ENCODE measurements around the gene ARHGAP28. TPM values are rescaled to one million over a fixed set of nuclear protein-coding genes. Genes with fewer than 3 reads are reported as not detected.

ARHGAP28 gene
- total RNA-seq, 1 experiment from 2014 or later = not detected

- no peak for TF ChIP-seq EZH2 (IDR thresholded peaks at IDR 0.05; ENCODE audit: borderline replicate concordance, low read depth, low read length, poor library complexity, severe bottlenecking)
- no peak for TF ChIP-seq CTCF (conservative IDR thresholded peaks at IDR 0.05; ENCODE audit: low read depth, low read length)
- H3K27ac ChIP-seq (ENCODE audit: low read depth, low read length, poor library complexity, severe bottlenecking) = no peak overlapping the region
- CTCF ChIA-PET = no interaction called here
Observed at GRCh38 chr18:6947338-6948030, 218.0 kb downstream of the ARHGAP28 start.

GRCh38 chr18:6948281-6949055 lies 219.0 kb downstream of the ARHGAP28 start:
- H3K9me3 ChIP-seq (ENCODE audit: low read depth, low read length, poor library complexity, severe bottlenecking) = no peaks in the 10 kb centered on the region
- TF ChIP-seq CTCF (conservative IDR thresholded peaks at IDR 0.05; ENCODE audit: low read depth, low read length) (no peak), EZH2 (IDR thresholded peaks at IDR 0.05; ENCODE audit: borderline replicate concordance, low read depth, low read length, poor library complexity, severe bottlenecking) (no peak)
- no peaks in the 10 kb centered on the region for H3K27me3 ChIP-seq (replicated peaks; ENCODE audit: insufficient read depth, low read depth, low read length, poor library complexity)
- ChIA-PET POLR2A (ENCODE audit: low non-redundant PET) (no interaction called here), CTCF (no interaction called here)
- H3K4me3 ChIP-seq (ENCODE audit: low read depth, low read length, poor library complexity, severe bottlenecking) = no peak overlapping the region
- no peaks in the 10 kb centered on the region for H3K36me3 ChIP-seq (ENCODE audit: insufficient read depth, low read length, poor library complexity, severe bottlenecking)
- no peak for DNase-seq (ENCODE audit: low spot score)
- H3K4me1 ChIP-seq (ENCODE audit: insufficient read depth, low read length, poor library complexity, severe bottlenecking) = no peaks in the 10 kb centered on the region
- intact Hi-C loops (cut with micrococcal nuclease; ENCODE audit: unreplicated experiment) = no loop called here
- H3K27ac ChIP-seq (ENCODE audit: low read depth, low read length, poor library complexity, severe bottlenecking) = no peak overlapping the region
- no TSS peak for BruUV-seq (replicated peaks)

More at GRCh38 chr18:6947338-6948030, 218.0 kb downstream of the ARHGAP28 start:
- Histone ChIP-seq H3K36me3 (ENCODE audit: insufficient read depth, low read length, poor library complexity, severe bottlenecking) (no peaks in the 10 kb centered on the region), H3K4me1 (ENCODE audit: insufficient read depth, low read length, poor library complexity, severe bottlenecking) (no peaks in the 10 kb centered on the region), H3K27me3 (replicated peaks; ENCODE audit: insufficient read depth, low read depth, low read length, poor library complexity) (no peaks in the 10 kb centered on the region), H3K9me3 (ENCODE audit: low read depth, low read length, poor library complexity, severe bottlenecking) (no peaks in the 10 kb centered on the region), H3K4me3 (ENCODE audit: low read depth, low read length, poor library complexity, severe bottlenecking) (no peak overlapping the region)
- POLR2A ChIA-PET (ENCODE audit: low non-redundant PET) = no interaction called here
- intact Hi-C loops (cut with micrococcal nuclease; ENCODE audit: unreplicated experiment) = no loop called here
- no peak for DNase-seq (ENCODE audit: low spot score)
- no TSS peak for BruUV-seq (replicated peaks)

- POLR2A ChIA-PET (ENCODE audit: low non-redundant PET) = no interaction called here
- BruUV-seq (replicated peaks) = no TSS peak
- Histone ChIP-seq H3K4me3 (ENCODE audit: low read depth, low read length, poor library complexity, severe bottlenecking) (no peak overlapping the region), H3K27me3 (replicated peaks; ENCODE audit: insufficient read depth, low read depth, low read length, poor library complexity) (no peaks in the 10 kb centered on the region), H3K36me3 (ENCODE audit: insufficient read depth, low read length, poor library complexity, severe bottlenecking) (no peaks in the 10 kb centered on the region), H3K9me3 (ENCODE audit: low read depth, low read length, poor library complexity, severe bottlenecking) (no peaks in the 10 kb centered on the region), H3K27ac (ENCODE audit: low read depth, low read length, poor library complexity, severe bottlenecking) (no peak overlapping the region), H3K4me1 (ENCODE audit: insufficient read depth, low read length, poor library complexity, severe bottlenecking) (no peaks in the 10 kb centered on the region)
- no peak for TF ChIP-seq CTCF (conservative IDR thresholded peaks at IDR 0.05; ENCODE audit: low read depth, low read length)
- TF ChIP-seq EZH2 (IDR thresholded peaks at IDR 0.05; ENCODE audit: borderline replicate concordance, low read depth, low read length, poor library complexity, severe bottlenecking) = no peak
- DNase-seq (ENCODE audit: low spot score) = no peak
- CTCF ChIA-PET = no interaction called here
- intact Hi-C loops (cut with micrococcal nuclease; ENCODE audit: unreplicated experiment) = no loop called here
Observed at GRCh38 chr18:6949800-6950586, 220.5 kb downstream of the ARHGAP28 start.

Data from A673 (cell line).